GM18868 (cell line): ENCODE results near the gene RACGAP1.
A peak's percentile ranks its signal among the peaks of the same experiment; 100 is the strongest.

ENCODE experiments used
- ATAC-seq: cut with Tn5 transposase; IDR thresholded peaks from one replicate; pipeline ENCODE4 v1.9.1; 2021; ENCODE audit warnings: mild to moderate bottlenecking, moderate library complexity; ENCODE audit not compliant: unreplicated experiment

Gene RACGAP1

DNA sequence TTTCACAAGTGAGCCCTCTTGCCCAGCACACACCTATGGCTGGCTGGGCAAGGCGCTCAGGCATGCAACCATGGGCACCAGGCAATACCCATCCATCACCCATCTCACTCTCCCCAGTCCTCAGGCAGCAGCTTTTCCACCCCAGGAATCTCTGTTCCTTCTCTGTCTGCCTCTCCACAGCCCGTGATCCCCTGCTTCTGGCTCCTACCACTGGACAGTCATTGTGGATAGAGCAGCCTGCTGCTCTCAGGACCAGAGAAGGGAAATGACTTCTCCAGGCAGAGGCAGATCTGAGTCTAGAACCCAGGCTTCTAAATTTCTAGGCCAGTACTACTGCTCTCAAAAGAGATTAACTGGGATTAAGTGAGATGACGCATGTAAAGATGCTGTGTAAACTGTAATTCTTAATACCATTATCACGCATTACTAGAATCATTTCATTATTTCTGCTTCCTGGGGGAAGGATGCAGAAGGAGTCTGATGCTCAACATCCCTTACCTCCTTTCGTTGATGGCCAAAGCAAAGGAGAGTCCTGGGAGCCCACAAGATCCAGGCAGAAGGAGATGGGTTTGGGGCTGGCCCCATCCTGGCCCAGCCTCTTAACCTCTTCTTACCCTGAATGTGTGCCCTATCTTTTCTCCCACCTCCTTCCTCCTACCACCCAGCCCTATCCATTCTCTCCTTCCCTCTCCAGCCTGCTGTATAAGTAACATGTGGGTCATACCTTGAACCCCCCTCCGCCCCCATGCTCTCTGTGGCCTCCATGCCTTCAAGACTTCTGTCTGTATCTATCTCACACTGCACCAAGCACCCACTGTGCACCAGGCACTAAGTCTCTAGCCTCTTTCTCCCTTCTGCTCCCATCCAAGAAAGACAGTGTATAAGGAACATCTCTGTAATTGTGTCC, 68.4 kb downstream of the RACGAP1 start:
- ATAC-seq = no peak

- no peak for ATAC-seq
These were observed 69.2 kb downstream of the RACGAP1 start for GRCh38 chr12:49955899-49956662.

DNA sequence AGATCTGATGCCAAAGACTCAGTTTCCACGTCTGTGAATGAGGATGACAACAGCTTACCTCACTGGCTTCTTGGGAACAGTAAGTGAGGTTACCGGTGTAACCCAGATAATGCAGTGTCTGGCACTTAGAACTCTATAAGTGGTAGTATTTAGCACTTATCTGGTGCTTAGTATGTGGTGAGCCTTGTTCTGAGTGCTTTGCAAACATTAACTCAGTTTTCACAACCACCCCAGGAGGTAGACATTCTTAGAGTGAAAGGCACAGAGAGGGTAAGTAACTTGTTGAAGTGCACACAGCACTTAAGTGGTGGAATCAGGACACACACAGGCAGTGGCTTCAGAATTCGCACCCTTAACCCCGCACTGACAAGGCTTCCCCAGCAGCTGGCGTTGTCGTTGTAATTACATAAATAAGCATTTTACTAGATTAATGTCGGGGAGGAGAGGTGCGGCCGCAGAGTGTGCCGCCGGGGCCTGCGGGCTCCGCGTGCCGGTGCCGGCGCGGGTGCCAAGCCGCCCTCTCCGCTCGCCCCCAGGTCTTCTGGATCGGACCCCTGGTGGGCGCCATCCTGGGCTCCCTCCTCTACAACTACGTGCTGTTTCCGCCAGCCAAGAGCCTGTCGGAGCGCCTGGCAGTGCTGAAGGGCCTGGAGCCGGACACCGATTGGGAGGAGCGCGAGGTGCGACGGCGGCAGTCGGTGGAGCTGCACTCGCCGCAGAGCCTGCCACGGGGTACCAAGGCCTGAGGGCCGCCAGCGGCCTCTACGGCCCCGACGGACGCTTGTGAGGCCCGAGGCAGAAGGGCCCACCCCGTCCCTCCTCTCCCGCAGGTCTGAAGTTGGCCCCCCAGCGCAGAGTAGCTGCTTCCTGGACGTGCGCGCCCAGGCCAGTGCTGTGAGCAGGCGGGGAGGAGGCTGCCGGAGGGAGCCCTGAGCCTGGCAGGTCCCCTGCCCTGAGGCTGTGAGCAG, 70.1 kb downstream of the RACGAP1 start:
- ATAC-seq = no peak

DNA sequence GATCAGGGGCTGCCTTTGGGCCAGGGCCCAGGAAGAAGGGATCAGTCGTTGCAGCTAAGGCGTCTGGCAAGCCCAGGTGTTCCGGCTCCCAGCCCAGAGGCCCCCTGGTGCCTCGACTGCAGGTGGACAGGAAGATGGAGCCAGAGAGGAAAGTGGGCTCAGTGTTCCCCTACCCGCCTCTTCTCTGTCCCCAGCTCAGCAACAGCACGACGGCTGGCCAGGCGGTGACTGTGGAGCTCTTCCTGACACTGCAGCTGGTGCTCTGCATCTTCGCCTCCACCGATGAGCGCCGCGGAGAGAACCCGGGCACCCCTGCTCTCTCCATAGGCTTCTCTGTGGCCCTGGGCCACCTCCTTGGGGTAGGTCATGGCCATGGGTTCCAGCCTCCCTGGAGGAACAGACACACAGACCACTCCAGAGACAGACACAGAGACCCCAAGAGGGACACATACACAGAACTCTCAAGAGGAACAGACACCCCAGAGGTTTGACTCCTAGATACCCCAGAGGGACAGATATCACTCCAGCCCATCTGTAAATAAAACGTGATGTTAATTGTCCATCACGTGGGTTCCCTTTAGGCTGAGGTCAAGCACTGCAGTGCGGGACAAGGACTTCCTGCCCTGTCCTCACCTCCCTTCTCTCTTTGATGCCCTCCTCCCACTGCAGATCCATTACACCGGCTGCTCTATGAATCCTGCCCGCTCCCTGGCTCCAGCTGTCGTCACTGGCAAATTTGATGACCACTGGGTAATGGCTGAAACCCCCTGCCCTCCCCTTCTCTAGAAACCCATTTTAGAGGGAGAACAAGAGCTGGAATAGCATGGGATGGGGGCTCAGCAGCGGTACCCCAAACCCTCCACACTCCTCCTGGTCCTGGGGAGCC, 71.1 kb downstream of the RACGAP1 start:
- ATAC-seq = no peak

- no peak for ATAC-seq
These were observed 72.1 kb downstream of the RACGAP1 start for GRCh38 chr12:49953151-49953550.

DNA sequence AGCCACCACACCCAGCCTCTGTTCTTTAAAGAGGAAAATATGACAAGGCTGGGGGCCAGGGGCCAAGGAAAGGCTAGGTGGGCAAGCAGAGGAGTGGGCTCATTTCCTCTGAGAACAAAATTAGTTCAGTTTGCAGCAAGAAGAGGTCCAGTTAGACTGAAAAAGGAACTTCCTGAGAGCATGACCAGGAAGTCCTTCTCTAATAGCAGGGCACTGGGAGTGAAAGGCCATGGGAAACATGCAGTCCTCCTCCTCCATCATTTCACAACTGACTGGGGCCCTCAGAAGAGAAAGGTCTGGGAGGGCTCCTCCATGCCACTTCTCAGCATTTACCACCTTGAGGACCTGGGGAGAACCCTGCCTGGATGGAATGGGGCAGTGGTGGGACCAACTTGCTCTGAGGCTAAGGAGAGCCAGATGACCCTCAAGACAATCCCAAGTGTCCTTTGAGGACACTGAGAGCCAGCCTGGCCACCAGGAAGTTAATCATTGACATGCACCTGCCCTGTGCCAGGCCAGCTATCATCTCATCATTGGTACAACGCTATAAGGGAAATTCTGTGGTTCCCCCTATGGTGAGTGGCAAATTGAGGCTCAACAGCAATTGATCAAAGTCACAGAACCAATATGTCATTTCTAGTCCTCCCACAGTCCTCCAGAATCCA, 72.8 kb downstream of the RACGAP1 start:
- no peak for ATAC-seq

GRCh38 chr12:49951411-49952240, 73.7 kb downstream of the RACGAP1 start:
- no peak for ATAC-seq

DNA sequence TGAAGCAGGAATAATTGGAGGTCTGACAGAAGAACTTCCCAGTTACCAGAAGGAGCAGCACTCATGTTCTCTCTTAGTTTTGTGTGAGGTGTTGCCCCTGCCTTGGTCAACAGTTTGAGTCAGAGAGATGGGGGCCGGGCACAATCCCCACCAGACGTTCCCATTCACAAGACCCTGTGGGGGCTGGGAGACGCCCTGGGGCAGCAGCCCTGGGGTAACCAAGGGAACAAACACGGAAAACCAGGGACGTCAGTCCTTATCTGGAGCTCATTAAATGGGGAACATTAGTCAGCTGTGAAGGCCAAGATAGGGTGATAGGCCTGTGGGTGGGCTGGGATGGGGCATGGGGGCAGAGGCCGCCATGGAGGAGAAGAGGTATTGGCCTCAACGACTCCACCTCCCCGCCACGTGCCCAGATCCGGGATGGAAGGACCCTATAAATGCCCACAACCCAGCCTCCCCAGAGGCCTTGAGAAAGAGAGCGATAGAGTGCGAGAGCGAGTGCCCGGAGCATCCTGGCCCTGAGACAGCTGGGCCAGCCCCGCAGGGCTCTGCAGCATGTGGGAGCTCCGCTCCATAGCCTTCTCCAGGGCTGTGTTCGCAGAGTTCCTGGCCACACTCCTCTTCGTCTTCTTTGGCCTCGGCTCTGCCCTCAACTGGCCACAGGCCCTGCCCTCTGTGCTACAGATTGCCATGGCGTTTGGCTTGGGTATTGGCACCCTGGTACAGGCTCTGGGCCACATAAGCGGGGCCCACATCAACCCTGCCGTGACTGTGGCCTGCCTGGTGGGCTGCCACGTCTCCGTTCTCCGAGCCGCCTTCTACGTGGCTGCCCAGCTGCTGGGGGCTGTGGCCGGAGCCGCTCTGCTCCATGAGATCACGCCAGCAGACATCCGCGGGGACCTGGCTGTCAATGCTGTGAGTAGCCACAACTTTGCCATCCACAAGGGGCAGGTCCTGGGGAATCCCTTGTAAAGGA, 74.7 kb downstream of the RACGAP1 start, which contains the start of gene AQP2:
Gene AQP2, plus strand, starts transcription at position 465 of the 979 bp plus-strand sequence. Its CDS starts 94 bp downstream, at position 559.
- no peak for ATAC-seq

DNA sequence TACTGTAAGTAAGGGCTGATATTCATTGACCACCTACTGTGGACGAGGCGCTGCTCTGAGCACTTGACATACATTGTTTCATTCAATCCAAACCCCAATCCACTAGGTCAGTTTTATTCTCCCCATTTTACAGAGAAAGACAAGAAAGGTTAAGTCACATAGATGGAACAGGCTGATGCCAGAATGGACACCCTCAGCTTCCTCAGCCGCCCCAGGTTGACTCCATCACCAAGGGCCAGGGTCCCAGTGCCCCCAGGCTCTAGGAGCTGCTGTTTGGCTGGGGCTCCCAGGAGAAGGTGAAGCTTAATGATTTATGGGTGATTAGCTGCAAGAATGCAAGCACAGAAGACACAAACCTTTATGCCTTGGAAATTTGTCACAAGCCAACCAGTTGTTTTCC, 75.4 kb downstream of the RACGAP1 start:
- ATAC-seq = no peak

DNA sequence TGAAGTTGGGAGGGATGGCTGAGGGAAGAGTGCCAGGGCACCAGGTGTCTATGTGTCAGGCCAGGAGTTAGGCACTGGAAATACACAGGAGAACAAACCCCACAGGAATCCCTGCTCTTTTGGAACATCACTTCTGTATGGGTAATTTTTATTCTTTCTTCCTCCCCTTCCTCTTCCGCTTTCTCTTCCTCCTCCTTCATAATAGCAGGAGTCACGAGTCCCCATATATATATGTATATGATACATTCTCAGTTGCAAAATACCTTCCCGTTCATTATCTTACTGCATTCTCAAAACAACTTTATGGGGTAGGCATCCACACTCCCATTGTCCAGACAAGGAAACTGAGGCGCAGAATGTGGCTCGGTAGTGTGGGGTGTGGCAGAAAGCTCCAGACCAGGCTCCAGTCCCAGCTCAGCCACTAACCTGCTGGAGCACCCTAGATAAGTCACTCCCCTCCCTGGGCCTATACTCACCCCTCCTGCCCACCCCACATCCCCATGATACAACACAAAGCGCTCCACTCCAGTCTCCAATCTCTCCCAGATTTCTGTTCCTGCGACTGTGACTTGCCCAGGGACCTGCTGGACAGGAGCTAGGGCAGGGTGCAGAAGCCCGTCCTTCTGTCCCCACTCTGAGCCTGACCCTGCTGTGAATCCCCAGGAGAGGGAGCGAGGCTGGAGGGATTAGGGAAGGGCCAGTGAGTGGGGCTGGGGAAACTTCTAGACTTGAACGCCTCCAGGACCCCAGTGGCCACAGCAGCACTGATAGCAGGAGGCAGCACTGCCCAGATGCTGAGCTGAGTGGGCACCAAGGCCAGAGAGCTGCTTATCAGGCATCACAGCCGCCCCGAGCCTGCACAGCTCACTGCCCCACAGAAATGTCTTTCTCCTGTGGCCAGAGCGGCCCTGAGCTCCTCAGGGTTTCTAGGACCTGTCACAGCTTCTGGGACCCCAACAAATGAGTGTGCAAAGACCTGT, 76.1 kb downstream of the RACGAP1 start:
- ATAC-seq = no peak

GRCh38 chr12:49947593-49948226, 77.6 kb downstream of the RACGAP1 start:
- ATAC-seq = no peak

GRCh38 chr12:49946497-49946896, 78.8 kb downstream of the RACGAP1 start:
- no peak for ATAC-seq

GRCh38 chr12:49946086-49946485, 79.2 kb downstream of the RACGAP1 start:
- no peak for ATAC-seq

DNA sequence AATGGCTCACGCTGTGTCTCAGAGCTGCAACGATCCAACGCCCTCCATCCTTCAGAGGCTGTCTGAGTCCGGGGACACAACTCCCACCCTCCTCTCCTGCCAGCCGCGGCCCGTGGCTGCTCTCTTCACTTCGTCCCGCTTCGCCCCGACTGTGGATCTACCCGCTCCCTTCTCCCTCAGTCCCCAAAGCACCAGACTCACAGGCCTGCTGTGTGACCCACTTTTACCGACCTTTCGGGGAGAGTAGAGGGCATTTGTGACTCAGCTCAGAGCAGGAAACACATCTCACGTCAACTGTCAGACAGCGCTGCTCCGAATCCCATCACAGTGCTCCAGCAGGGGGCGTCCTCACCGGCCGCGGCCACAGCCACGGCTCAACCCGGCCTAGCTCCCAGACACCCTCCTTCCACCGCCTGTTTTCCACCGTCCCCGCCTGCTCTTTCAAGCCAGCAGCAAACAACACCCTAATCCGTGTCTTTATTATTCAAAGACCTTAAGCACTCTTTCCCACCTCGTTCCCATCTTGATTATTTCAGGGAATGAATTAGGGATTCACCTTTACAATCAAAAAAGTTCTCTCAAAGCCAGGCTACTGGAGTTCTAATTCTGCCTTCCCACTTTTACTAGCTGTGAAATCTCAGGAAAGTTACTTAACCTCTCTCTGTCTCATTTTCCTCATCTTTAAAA, 79.8 kb downstream of the RACGAP1 start:
- ATAC-seq = peak; percentile 86

DNA sequence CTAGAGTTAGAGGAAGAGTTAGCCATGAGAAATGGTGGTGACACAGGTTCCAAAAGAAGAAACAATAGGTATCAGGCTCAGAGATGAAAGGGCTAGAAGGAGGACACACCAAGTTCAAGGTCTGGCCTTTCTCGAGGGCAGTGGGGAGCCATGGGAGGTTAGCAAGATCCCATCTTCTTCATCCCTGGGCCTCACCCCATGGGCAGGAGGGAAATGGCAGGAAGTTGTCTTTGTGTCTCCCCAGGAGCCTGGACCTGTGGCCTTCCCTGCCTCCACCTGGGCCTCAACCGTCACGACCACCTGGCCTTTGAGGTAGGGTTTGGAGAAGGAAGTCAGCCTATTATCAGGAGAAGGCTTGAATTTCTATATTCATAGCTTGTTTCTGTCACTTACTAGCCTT, 80.6 kb downstream of the RACGAP1 start:
- ATAC-seq = no peak
